Measurements from ENCODE around the gene KCNC2.
"Not testable (repeated sequence)": the region's sequence is repeated elsewhere in the genome, so short reads cannot be mapped to it uniquely, and the experiment has no call there.

Gene KCNC2

GRCh38 chr12:75209812-75210138 is at the start of gene KCNC2:
Gene KCNC2, minus strand, starts transcription at chr12:75209839.
- DNase-seq, result no peak

- DNase-seq, result no peak
Observed at GRCh38 chr12:75259143-75259542, 49.5 kb upstream of the KCNC2 start.

- no peak for DNase-seq
Observed at GRCh38 chr12:75257510-75257909, 47.9 kb upstream of the KCNC2 start.

- no peak for DNase-seq
Observed at GRCh38 chr12:75245108-75245507, 35.5 kb upstream of the KCNC2 start.

- no peak for DNase-seq
Observed at GRCh38 chr12:75239987-75240386, 30.3 kb upstream of the KCNC2 start.

- DNase-seq, result no peak
Observed at GRCh38 chr12:75236206-75236605, 26.6 kb upstream of the KCNC2 start.

GRCh38 chr12:75227132-75227531 is 17.5 kb upstream of the KCNC2 start:
- no peak for DNase-seq

GRCh38 chr12:75212072-75212471 is 2.4 kb upstream of the KCNC2 start:
- no peak for DNase-seq

GRCh38 chr12:75208856-75209811 is 505 bp downstream of the KCNC2 start:
- DNase-seq, result peak; percentile 9

- no peak for DNase-seq
Observed at GRCh38 chr12:75207338-75208083, 2.1 kb downstream of the KCNC2 start.

GRCh38 chr12:75205558-75205957 is 4.1 kb downstream of the KCNC2 start:
- DNase-seq, result no peak

GRCh38 chr12:75196865-75197264 is 12.8 kb downstream of the KCNC2 start:
- no peak for DNase-seq

GRCh38 chr12:75196408-75196807 is 13.2 kb downstream of the KCNC2 start:
- no peak for DNase-seq

GRCh38 chr12:75194250-75194649 is 15.4 kb downstream of the KCNC2 start:
- no peak for DNase-seq

GRCh38 chr12:75192196-75192595 is 17.4 kb downstream of the KCNC2 start:
- DNase-seq, result no peak

- DNase-seq, result no peak
Observed at GRCh38 chr12:75190846-75191245, 18.8 kb downstream of the KCNC2 start.

- DNase-seq, result not testable (repeated sequence)
Observed at GRCh38 chr12:75185881-75186280, 23.8 kb downstream of the KCNC2 start.

- no peak for DNase-seq
Observed at GRCh38 chr12:75184516-75184915, 25.1 kb downstream of the KCNC2 start.

- DNase-seq, result no peak
Observed at GRCh38 chr12:75183967-75184366, 25.7 kb downstream of the KCNC2 start.

GRCh38 chr12:75177997-75178396 is 31.6 kb downstream of the KCNC2 start:
- no peak for DNase-seq

- DNase-seq, result no peak
Observed at GRCh38 chr12:75172611-75173010, 37.0 kb downstream of the KCNC2 start.

GRCh38 chr12:75170640-75171185 is 38.9 kb downstream of the KCNC2 start:
- no peak for DNase-seq

GRCh38 chr12:75162845-75163244 is 46.8 kb downstream of the KCNC2 start:
- DNase-seq, result no peak

GRCh38 chr12:75161488-75161887 is 48.2 kb downstream of the KCNC2 start:
- no peak for DNase-seq

All from stimulated activated CD4-positive, alpha-beta T cell treated with anti-CD3 and anti-CD28 coated beads, Interleukin-1b, Interleukin-23, amount 100 ng/mL, for 48 hours (primary cell).